Ishikawa (cell line): ENCODE results near the gene GSC.

ENCODE experiments used
- CEBPB ChIP-seq: IDR thresholded peaks from 2 replicates; pipeline ENCODE4 v1.6.1; 2012
- EP300 ChIP-seq: IDR thresholded peaks from 2 replicates; pipeline ENCODE4 v1.6.1; 2012; ENCODE audit warnings: borderline replicate concordance
- MAX ChIP-seq: IDR thresholded peaks from 2 replicates; pipeline ENCODE4 v1.6.1; 2012

GRCh38 chr14:94773655-94774343 lies 3.9 kb upstream of the GSC start:
- TF ChIP-seq CEBPB = no peak
- no peak for TF ChIP-seq MAX
- TF ChIP-seq EP300 = no peak
